NCI-H2081 (cell line): ENCODE measurements around the gene SOX6.
"Not testable (repeated sequence)": the region's sequence is repeated elsewhere in the genome, so short reads cannot be mapped to it uniquely, and the experiment has no call there.

Experiments used
- DNase-seq, 2 experiments: peaks; one replicate each; lab custom pipeline; 2025; lab: John Stamatoyannopoulos, UW

Gene SOX6

DNA sequence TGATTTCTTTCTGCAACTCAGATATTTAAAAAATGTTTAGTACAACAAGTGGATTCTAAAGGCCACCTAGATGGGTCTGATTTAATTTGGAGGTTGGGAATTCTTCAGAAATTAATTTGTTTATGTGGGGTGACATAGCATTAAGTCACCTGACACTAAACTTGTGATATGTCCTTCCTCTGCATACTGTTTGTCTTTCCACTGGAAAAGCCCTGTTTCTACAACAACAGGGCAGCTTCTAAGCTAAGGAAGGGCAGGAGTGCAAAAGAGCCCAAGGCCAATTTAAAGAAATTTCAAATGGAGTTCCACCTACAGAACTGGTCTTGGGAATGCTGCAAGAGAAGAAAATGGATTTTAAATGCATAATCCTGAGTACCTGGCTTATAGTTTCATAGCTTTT, 319.2 kb downstream of the SOX6 start:
- DNase-seq: no peak

DNA sequence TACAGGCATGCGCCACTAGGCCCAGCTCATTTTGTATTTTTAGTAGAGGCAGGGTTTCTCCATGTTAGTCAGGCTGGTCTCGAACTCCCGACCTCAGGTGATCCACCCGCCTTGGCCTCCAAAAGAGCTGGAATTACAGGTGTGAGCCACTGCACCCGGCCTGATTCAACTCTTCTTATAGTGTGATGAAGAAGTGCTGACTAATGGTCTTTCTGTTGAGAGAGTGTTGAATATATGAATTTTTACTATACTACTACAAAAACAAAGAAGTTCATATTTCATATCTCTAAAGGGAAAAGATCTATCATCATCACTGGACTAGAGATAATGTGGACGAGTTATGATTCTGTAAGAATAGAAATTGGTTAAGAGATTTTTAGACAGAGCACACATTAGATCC, 320.1 kb downstream of the SOX6 start:
- no peak for DNase-seq

- no peak for DNase-seq
Measured at GRCh38 chr11:16034074-16034473, 322.3 kb downstream of the SOX6 start.

GRCh38 chr11:16032974-16033373, 323.4 kb downstream of the SOX6 start:
- DNase-seq: no peak

DNA sequence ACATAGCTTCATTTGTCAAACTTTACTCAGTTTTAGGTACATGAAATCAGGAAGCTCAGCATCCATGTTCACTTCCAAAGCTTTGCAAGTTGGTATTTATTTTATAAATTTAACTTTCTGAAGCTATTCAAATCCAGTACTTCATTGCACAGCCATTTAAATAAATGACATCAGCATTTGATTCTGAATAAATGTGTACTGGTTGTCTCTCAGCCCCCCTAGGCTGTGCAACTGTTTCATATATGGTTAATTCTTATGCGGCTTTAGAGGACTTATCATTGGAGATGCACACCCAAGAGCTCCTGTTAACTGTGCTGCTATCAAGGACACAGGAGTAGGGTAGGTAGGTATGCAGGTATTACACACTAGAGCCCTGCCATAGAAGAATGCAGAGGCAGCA, 325.1 kb downstream of the SOX6 start:
- no peak for DNase-seq

DNA sequence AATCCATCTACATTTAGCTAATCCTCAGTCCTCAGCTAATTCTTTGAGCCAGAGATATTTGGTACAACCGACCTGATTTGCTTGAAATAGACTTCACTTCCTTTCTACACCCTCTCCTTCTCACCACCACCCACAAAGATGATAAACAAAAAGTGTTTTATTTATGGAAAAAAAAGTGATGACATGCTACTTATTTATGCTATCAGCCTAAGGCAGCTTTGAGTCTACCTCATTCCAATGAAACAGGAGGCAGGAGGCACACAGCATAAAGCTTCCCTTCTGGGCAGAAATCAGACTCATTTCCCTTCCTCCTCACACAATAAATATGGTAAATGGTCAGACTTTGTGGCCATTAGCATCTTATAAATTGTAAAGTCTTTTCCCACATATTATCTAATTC, 325.7 kb downstream of the SOX6 start:
- no peak for DNase-seq

- DNase-seq: not testable (repeated sequence)
Measured at GRCh38 chr11:16029151-16029550, 327.2 kb downstream of the SOX6 start.

- no peak for DNase-seq
Measured at GRCh38 chr11:16028419-16028818, 327.9 kb downstream of the SOX6 start.

DNA sequence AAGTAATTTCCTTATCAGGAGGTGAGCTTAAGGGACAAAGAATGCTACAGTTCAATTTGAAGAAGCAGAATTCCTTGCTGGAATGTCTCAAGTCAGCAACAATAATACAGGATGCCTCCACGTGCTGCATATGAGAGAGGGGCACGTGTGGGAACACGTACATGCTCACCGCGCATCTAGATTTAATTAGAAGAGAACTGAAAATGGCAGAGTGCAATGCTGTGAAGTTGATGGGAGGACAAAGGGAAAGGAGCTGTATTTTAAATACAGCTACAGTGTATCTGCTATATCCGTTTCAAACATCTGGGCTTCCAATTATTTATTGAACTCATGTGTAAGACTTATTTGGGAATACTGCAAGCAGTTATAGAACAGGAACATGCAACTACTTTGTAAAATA, 328.7 kb downstream of the SOX6 start:
- no peak for DNase-seq

DNA sequence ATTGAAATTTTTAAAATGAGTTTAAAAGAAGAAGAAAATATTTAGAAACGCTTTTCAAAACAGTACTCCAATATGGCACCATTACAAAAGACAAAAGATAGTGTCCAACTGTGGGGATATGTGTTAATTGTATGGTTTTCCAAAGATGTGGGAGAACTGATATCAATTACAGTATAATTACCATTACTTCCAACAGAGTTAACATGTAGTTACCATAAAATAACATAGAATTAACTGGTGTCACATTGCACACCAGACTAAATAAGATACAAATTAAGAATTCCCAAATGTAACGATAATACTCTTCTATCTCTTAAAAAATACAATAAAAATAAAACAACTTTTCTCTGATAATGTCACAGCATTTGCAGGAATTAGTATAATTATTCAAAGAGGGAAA, 329.5 kb downstream of the SOX6 start:
- no peak for DNase-seq

DNA sequence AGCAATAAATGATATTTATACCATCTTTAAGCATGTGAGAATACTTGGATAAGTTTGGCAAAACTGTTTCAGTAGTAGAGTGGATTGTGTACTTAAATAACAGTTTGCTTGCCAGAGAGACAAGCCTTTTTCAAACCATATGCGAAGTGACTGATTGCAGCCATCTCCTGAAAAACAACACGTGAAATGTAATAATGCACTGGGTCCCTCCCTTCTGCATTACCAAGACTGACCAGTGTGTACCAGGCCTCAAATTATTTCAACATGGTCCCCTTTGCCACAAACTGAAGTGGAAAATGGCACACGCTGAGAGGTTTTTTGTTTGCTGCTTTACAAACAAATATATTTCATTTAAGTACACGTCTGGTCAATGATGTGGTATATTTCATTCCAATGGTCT, 337.4 kb downstream of the SOX6 start:
- no peak for DNase-seq

- no peak for DNase-seq
Measured at GRCh38 chr11:16016468-16016829, 339.9 kb downstream of the SOX6 start.

- DNase-seq: no peak
Measured at GRCh38 chr11:16015741-16016467, 340.4 kb downstream of the SOX6 start.

DNA sequence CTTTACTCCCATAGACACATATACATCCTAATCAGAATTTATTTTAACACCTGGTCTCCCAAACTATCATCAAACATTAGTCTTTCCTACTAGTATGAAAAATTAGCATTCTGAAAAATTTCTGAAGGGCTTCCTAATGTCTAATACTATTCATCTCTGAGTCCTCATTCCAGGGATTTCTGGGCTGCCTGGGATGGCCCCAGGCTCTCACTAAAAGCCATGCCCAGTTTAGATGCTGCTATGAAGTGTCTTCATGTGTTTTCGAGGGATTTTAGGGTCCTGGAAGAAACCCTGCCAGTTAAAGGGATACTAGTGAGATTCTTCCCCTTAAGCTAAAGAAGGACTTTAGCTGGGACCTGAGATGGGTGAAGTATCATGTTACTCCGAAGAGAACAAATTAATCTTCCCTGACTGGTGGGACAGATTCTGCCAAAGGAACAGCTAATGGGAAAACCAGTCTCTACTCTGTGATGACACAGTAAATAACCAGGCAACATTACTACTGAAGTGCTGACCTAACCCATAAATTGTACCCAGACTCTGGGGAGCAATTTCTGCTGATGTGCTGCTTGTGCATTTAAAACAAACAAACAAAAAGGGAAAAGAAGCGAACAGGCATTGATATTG, 342.6 kb downstream of the SOX6 start:
- no peak for DNase-seq

GRCh38 chr11:16013242-16013641, 343.1 kb downstream of the SOX6 start:
- DNase-seq: no peak

DNA sequence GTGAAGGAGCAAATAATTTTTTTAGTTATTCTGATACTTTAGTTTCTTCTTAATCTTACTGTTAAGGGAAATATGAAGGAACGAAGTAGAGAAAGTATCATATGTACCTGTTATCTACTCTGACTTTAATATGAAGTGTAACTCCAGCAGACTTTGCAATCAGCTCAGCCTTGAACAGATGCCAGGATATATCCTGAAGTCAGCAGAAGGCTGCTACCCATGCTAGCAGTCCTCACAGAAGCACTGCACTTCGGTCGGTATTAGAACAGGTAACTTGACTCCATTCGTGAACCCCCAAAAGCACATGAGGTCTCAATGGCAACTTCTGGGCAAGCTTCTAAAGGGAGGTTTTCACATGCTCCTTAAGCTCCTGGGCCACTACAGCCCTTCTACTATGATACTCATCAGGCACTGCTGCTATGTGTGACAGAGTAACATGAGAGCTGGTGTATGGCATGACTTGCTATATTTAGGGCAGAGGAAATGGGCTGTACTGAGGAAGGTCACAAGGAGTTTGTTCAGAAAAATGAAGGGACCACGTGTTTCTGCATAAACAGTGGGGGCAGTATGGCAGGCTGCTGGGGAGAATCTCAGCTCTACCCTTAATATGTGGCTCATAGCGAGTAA, 344.1 kb downstream of the SOX6 start:
- no peak for DNase-seq

GRCh38 chr11:16011396-16011795, 344.9 kb downstream of the SOX6 start:
- DNase-seq: no peak

DNA sequence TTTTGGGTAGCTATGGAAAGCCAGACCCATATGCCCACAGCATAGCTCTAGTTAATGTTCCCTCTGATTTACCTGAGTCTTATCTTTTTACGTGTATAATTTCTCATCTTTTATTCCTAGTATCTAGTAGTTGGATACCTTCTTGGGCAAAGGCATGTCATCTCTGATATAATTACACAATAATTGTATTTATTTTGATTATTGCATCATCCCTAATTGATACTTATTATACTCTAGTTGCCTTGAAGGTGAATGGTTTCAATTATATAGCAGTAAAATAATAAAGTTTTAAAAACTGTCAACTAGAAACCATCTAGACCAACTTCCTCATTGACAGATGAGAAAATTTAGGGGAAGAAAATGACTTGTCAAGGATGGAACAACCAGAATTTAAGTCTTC, 347.3 kb downstream of the SOX6 start:
- no peak for DNase-seq

DNA sequence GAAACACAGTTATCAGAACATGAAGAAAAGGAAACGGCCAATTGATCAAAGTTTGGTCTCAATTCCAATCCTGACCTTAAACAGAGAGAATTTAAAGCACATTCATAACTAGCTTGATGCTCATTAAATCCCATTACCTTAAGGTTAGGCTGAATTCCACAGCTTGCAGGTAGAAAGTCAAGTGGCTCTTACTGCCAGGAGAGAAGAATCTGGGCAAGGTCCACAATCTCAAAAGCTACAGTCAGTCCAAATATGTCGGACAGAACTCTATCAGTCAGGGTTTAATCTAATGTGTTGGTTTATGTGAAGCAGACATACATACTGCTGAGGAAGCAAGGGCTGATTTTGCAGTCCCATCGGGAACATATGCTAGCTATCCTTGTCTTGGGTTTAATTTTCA, 348.8 kb downstream of the SOX6 start:
- no peak for DNase-seq

DNA sequence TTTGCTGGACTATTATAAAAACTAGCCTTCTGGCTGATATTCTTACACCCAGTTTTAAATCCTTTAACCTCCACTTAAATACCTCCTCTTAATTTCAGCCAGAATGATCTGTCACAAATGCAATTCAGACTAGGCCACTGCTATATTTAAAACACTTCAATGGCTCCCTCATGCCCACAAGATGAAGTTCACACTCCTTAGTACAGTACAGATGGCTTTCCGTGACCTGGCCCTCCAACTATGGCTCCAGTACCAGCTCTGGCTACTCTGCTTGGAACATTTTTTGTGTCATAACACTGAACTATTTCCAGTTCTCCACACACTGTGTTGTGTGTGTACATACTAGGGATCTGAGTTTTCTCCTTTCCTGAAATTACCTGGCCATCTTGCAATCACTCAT, 353.4 kb downstream of the SOX6 start:
- DNase-seq: no peak

DNA sequence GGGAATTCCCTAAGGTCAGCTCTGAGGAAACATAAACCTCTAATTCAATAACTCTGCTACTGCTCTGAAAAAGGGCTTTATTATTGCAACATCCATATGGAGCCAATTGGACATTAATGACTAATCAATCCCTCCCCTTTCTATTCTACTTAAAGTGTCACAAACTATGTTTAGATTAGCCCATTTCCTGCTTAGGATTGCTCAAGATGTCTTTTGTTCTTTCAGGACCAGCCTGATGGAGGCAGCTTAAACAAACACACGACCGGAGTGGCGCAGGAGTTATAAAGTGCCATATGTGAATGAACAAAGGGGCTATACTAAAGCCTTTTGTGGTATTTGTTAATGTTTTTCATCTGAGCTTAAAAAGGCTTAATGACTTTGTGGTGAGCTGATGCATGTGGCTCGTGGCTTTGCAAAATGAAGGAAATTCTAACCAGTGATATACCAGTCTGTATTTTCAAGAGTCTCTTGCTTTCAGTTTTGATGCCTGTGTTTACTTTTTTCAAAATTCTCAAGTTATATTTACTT, 354.4 kb downstream of the SOX6 start:
- peak; percentile 49 to 68 for DNase-seq

GRCh38 chr11:16001044-16001568, 355.2 kb downstream of the SOX6 start:
- no peak for DNase-seq

- DNase-seq: no peak
Measured at GRCh38 chr11:16000065-16000464, 356.3 kb downstream of the SOX6 start.
